Inflammatory macrophage treated with lipopolysaccharide for 4 hours (primary cell): Measurements from ENCODE around the gene SIRT3.

Source experiments
- DNase-seq: peaks from one replicate; pipeline ENCODE4 v3.0.0-alpha.2; 2020

The SIRT3 gene

DNA sequence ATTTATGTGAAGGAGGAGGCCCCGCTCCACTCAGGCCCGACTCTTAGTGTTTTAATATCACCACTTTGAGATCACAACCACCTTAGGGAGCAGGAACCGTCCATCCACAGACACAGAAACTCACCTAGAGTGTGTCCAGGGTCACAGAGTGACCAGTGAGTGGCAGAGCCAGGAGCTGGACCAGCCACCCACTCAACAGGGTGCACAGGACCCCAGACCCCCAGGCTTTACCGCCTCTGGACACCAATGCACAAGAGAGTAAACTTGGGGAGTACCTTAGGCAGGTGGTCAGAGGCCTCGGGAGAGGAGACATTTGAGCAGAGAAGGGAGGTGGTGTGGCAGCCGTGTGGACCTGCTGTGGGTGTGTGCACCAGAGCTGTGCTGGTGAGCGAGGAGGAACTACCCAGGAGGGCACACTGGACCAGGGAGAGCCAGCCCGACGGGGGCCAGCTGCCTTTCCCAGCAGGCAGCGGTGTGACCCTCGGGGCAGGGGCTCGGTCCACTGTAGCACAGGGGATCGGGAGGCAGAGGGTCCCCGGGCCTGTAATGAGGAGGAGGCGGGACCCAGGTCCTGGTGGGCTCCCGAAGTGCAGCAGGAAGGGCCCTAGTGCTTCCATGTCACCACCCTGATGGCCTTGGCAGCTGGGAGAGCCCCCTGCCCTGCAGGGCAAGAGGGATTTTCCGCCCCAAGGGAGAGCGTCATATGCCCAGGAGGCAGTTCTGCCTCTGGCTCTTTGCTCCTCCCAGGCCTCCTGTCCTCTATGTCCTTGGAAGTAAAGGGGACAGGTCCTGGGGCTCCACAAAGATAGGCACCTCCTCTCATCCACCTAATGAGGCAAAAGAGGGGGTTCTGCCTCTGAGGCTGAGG, 34.5 kb upstream of the SIRT3 start:
- DNase-seq: no peak

- DNase-seq: peak; percentile 95
Measured at GRCh38 chr11:269146-269890, 33.2 kb upstream of the SIRT3 start.

- peak; percentile 77 for DNase-seq
Measured at GRCh38 chr11:268716-269145, 32.6 kb upstream of the SIRT3 start.

- DNase-seq: peak; percentile 60
Measured at GRCh38 chr11:267491-267994, 31.4 kb upstream of the SIRT3 start.

- peak; percentile 36 for DNase-seq
Measured at GRCh38 chr11:266676-267439, 30.7 kb upstream of the SIRT3 start.

DNA sequence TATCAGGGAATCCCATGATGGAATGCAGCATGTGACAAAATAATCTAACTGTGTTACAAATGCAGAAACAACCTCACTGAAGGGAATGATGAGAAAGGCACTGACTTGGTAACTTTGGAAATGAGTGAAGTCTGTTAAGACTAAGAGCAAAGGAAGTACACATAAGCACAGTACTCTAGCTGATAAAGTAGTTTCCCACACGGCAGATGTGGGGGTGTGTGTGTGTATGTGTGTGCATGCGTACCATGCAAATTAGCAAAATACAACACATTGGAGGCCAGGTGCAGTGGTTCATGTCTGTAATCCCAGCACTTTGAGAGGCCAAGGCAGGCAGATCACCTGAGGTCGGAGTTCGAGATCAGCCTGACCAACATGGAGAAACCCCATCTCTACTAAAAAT, 25.5 kb upstream of the SIRT3 start:
- no peak for DNase-seq

DNA sequence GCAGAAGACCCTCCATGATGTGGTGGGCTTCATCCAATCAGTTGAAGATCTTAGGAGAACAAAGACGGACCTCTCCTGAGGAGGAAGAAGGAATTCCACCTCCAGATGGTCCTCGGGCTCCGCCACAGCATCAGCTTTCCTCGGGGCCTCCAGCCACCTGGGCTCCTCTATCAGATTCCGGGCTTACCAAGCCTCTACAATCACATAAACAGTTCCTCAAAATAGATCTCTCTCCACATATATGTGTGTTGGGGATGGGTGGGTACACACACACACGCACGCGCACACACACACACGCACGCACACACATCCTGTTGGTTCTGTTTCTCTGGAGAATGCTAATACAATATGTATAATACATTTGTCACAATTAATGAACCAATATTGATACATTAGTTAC, 23.3 kb upstream of the SIRT3 start:
- DNase-seq: no peak

DNA sequence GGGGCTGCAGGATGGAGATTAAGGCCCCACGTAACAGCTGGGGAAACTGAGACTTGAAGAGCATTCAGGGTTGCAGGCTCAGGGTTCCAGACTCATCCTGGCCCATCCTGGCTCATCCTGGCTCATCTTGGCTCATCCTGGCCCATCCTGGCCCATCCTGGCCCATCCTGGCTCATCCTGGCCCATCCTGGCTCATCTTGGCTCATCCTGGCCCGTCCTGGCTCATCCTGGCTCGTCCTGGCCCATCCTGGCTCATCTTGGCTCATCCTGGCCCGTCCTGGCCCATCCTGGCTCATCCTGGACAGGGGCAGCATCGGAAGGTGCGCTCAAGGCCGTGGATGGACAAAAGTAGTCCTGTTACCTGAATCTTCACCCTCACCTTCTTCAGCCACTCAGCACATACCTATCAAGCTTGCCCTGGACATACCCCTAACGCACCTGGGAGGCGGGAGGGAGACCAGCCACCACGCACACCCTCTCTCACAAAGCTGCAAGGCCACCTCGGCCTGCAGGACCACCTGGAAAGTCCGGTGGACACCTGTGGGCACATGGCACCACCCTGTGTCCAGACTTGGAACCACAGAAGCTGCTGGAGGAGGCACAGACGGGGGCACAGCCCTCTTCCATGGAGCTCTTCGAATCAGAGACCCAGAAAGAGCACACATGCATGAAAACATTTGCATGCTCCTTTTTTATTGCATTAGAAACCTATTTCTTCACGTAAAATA, 21.8 kb upstream of the SIRT3 start:
- DNase-seq: no peak

GRCh38 chr11:256952-257737, 21.0 kb upstream of the SIRT3 start:
- DNase-seq: no peak

DNA sequence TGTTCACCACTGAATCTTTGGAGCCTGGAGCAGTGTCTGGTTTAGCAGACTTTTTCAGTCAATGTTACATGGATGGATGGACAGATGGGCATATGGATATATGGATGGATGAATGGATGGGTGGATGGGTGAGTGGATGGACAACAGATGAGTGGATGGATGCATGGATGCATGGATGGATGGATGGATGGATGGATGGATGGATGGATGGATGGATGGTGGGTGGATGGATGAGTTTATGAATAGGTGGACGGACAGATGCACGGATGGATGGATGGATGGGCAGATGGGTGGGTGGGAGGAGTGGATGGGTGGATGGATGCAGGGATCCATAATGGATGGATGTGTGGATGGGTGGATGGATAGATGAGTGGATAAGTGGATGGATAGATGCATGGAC, 19.7 kb upstream of the SIRT3 start:
- no peak for DNase-seq

GRCh38 chr11:255176-255575, 19.0 kb upstream of the SIRT3 start:
- DNase-seq: no peak

- DNase-seq: no peak
Measured at GRCh38 chr11:253886-254270, 17.7 kb upstream of the SIRT3 start.

DNA sequence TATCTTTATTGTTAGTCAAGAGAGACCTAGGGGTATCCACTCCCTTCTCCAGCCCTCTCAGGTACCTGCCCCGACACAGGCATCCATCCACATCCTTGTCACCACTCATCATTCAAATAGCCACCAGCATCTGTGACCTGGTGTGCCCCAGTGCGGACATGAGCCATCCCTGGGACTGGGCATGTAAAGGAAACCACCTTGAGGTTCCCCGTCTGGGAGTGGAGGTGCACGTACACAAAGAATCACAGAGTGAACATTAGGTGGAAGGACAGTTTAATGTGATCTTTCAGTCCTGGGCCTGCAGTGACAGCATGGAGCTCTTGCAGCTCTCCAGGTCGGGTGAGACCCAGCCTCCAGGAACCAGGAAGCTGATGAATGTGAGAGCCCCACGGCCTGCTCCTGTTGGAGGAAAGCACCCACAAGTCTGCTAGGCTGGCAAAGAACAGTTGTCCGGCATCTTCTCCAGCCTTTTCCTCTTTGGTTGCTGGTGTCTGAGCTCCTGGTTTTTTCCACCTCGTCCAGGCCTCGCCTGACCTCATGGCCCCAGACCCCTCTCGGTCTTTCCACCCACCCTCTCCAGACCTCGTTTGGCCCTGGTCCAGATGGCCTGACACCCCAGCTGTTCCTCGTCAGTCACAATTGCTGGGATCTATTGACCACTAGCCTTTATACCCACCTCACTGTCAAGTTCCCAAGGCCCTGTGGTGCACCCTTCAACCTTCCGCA, 17.2 kb upstream of the SIRT3 start:
- DNase-seq: no peak

GRCh38 chr11:252666-253065, 16.5 kb upstream of the SIRT3 start:
- no peak for DNase-seq

GRCh38 chr11:251550-251949, 15.4 kb upstream of the SIRT3 start:
- DNase-seq: no peak

DNA sequence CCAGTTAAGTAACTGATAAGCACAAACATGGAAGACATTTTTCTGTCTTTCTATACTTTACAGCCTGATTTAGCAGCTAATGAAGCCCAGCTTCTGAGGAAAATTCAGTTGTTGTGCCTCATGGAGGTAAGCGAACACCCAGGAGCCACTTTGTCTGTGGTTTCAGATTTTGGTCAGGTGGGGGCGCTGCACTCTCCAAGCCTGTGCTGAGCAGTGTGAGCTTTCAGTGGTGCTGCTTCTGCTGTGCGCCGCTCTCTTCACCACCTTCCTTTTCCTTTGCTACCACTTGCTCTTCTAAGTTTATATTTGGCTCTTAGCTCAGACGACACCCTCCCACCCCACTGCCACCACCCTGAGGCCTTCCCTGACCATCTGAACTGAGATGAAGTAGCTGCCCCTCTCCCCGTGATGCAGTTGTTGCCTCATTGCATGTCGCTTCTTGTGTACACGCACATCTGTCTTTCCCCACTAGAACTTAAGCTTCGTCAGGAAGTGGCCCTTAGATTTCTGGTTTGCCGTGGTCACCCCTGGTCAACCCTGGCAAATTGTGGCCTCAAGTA, 14.7 kb upstream of the SIRT3 start:
- peak; percentile 48 for DNase-seq

DNA sequence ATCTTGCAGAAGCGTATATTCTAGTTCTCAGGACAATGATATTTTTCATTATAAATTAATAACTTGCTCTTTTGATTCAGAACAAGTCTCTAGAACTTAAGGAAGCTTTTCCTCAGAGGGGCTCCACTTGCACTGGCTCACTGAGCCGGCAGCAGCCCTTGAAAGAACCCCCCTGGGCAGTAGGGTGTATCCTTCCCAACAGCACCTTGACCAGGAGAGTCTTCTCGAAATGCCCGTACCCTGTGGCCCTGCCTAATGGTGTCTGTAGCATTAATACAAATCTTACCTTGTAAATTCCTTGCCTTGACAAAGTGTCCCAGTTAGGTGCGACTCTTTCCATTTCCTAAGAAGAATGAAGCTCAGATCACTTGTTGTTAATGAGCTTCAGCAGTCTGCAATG, 14.1 kb upstream of the SIRT3 start:
- no peak for DNase-seq

- DNase-seq: no peak
Measured at GRCh38 chr11:249062-249461, 12.9 kb upstream of the SIRT3 start.

DNA sequence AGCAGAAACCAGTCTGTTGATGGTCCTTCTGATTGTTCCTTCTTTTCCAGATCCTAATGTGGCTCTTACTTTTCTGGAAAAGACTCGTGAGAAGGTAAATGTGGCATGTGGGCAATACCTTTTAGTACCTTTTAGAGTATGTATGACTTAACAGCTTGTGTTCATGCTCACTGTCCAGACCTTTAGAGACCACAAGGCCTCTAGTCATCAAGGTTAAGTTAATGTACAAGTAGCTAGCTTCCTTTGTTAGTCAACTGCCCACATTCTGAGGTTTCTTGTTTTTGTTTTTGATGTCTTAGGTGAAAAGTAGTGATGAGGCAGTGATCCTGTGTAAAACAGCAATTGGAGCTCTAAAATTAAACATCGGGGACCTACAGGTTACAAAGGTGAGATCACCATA, 8.2 kb upstream of the SIRT3 start:
- no peak for DNase-seq

GRCh38 chr11:241634-242033, 5.5 kb upstream of the SIRT3 start:
- DNase-seq: no peak

DNA sequence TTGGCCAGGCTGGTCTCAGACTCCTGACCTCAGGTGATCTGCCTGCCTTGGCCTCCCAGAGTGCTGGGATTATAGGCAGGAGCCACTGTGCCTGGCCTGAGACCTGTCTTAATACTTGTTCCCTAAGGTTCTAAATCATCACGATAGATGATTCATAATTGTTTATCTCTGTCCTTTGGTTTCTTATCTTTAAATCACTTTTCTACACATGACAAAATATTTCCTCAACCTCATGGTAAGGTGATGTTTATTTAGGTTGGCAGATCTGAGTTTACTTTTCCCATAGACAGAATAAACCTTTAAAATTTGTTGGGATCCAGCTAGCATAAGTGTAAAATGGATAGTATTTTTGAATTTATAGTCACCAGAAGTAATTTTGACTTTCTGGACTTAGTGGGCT, 4.2 kb upstream of the SIRT3 start:
- no peak for DNase-seq
